ENCODE data around the gene KIAA1671. TPM values are rescaled to one million over a fixed set of nuclear protein-coding genes. Genes with fewer than 3 reads are reported as not detected.

KIAA1671 gene
- total and polyA plus RNA-seq, 2 of the 13 experiments (the other 11 are each of a cell fraction or from before 2014, with no cell fraction given), result 13.5 to 13.6 TPM

DNA sequence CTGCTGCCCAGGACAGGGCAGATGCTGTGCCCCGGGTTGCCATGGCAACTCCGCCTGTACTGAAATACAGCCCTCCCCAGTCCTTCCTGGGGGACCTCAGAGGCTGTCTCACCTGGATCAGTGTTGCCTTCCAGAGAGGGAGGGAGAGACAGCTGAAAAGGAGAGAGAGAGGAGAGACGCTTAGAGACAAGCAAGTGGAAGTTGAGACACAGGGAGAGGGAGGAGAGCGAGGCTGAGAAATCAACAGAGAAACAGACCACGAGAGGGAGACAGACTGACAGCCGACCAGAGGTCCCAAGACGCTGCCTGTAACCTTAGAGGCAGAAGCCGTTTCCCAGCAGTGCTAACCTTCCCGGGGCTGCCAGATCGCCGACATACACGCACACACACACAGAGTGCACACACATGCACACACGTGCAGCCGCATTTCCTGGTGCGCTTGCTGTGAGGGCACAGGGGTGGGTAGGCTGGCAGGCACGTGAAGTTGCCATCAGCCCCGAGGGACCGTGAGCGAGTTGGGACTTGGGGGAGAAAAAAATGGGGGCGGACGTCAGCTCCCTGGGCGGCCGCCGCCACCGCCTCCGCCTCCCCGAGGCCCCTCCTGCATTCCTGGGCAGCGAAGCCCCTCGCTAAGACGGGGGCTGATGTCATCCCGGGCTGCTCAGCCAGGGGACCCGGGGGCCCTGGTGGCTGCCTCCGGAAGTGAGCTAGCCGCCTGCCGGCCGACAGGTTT lies 158.5 kb downstream of the KIAA1671 start (continued):
- TF ChIP-seq, protein P1, sequence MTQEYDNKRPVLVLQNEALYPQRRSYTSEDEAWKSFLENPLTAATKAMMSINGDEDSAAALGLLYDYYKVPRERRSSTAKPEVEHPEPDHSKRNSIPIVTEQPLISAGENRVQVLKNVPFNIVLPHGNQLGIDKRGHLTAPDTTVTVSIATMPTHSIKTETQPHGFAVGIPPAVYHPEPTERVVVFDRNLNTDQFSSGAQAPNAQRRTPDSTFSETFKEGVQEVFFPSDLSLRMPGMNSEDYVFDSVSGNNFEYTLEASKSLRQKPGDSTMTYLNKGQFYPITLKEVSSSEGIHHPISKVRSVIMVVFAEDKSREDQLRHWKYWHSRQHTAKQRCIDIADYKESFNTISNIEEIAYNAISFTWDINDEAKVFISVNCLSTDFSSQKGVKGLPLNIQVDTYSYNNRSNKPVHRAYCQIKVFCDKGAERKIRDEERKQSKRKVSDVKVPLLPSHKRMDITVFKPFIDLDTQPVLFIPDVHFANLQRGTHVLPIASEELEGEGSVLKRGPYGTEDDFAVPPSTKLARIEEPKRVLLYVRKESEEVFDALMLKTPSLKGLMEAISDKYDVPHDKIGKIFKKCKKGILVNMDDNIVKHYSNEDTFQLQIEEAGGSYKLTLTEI (CRISPR knock-in tag; conservative IDR thresholded peaks at IDR 0.05), result no peak
- TF ChIP-seq ZNF567 (CRISPR knock-in tag; IDR thresholded peaks at IDR 0.05; ENCODE audit: borderline replicate concordance), result no peak
- TF ChIP-seq MLLT10 (CRISPR knock-in tag; IDR thresholded peaks at IDR 0.05), result no peak
- TF ChIP-seq ZBTB20 (CRISPR knock-in tag; IDR thresholded peaks at IDR 0.05; ENCODE audit: borderline replicate concordance, low read depth), result 0 out of 2 replicates have a peak, but pooled peaks have one; percentile 16
- no peak for TF ChIP-seq KAT2B (IDR thresholded peaks at IDR 0.05; ENCODE audit: borderline replicate concordance, low read depth, low read length)
- TF ChIP-seq, protein P2, sequence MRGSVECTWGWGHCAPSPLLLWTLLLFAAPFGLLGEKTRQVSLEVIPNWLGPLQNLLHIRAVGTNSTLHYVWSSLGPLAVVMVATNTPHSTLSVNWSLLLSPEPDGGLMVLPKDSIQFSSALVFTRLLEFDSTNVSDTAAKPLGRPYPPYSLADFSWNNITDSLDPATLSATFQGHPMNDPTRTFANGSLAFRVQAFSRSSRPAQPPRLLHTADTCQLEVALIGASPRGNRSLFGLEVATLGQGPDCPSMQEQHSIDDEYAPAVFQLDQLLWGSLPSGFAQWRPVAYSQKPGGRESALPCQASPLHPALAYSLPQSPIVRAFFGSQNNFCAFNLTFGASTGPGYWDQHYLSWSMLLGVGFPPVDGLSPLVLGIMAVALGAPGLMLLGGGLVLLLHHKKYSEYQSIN (CRISPR knock-in tag; IDR thresholded peaks at IDR 0.05; ENCODE audit: borderline replicate concordance), result no peak
- no peak; the same call in 1 of the 2 replicates for TF ChIP-seq KDM5A (IDR thresholded peaks at IDR 0.05; ENCODE audit: borderline replicate concordance, low read length)
- no peak for TF ChIP-seq DNMT1 (CRISPR knock-in tag; IDR thresholded peaks at IDR 0.05)
- TF ChIP-seq, protein P3, sequence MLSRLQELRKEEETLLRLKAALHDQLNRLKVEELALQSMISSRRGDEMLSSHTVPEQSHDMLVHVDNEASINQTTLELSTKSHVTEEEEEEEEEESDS (CRISPR knock-in tag; IDR thresholded peaks at IDR 0.05; ENCODE audit: borderline replicate concordance), result no peak
- TF ChIP-seq RBM22 (optimal IDR thresholded peaks at IDR 0.05; ENCODE audit: low read length), result no peak
- TF ChIP-seq, protein P4, sequence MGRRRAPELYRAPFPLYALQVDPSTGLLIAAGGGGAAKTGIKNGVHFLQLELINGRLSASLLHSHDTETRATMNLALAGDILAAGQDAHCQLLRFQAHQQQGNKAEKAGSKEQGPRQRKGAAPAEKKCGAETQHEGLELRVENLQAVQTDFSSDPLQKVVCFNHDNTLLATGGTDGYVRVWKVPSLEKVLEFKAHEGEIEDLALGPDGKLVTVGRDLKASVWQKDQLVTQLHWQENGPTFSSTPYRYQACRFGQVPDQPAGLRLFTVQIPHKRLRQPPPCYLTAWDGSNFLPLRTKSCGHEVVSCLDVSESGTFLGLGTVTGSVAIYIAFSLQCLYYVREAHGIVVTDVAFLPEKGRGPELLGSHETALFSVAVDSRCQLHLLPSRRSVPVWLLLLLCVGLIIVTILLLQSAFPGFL (CRISPR knock-in tag; IDR thresholded peaks at IDR 0.05), result no peak
- 0 out of 2 replicates have a peak, but pooled peaks have one; percentile 46 for TF ChIP-seq GFI1 (CRISPR knock-in tag; IDR thresholded peaks at IDR 0.05; ENCODE audit: borderline replicate concordance)
- TF ChIP-seq HOXA9 (CRISPR knock-in tag; IDR thresholded peaks at IDR 0.05; ENCODE audit: borderline replicate concordance), result no peak
- TF ChIP-seq ZNF564 (CRISPR knock-in tag; IDR thresholded peaks at IDR 0.05), result peak; percentile 54; the same call in 1 of the 2 replicates
- no peak for TF ChIP-seq HNF4A (CRISPR knock-in tag; IDR thresholded peaks at IDR 0.05)
- TF ChIP-seq, protein P5, sequence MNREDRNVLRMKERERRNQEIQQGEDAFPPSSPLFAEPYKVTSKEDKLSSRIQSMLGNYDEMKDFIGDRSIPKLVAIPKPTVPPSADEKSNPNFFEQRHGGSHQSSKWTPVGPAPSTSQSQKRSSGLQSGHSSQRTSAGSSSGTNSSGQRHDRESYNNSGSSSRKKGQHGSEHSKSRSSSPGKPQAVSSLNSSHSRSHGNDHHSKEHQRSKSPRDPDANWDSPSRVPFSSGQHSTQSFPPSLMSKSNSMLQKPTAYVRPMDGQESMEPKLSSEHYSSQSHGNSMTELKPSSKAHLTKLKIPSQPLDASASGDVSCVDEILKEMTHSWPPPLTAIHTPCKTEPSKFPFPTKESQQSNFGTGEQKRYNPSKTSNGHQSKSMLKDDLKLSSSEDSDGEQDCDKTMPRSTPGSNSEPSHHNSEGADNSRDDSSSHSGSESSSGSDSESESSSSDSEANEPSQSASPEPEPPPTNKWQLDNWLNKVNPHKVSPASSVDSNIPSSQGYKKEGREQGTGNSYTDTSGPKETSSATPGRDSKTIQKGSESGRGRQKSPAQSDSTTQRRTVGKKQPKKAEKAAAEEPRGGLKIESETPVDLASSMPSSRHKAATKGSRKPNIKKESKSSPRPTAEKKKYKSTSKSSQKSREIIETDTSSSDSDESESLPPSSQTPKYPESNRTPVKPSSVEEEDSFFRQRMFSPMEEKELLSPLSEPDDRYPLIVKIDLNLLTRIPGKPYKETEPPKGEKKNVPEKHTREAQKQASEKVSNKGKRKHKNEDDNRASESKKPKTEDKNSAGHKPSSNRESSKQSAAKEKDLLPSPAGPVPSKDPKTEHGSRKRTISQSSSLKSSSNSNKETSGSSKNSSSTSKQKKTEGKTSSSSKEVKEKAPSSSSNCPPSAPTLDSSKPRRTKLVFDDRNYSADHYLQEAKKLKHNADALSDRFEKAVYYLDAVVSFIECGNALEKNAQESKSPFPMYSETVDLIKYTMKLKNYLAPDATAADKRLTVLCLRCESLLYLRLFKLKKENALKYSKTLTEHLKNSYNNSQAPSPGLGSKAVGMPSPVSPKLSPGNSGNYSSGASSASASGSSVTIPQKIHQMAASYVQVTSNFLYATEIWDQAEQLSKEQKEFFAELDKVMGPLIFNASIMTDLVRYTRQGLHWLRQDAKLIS (CRISPR knock-in tag; IDR thresholded peaks at IDR 0.05), result no peak
- TF ChIP-seq ZNF670 (CRISPR knock-in tag; IDR thresholded peaks at IDR 0.05; ENCODE audit: borderline replicate concordance), result 0 out of 2 replicates have a peak, but pooled peaks have one; percentile 67
- TF ChIP-seq, protein P6, sequence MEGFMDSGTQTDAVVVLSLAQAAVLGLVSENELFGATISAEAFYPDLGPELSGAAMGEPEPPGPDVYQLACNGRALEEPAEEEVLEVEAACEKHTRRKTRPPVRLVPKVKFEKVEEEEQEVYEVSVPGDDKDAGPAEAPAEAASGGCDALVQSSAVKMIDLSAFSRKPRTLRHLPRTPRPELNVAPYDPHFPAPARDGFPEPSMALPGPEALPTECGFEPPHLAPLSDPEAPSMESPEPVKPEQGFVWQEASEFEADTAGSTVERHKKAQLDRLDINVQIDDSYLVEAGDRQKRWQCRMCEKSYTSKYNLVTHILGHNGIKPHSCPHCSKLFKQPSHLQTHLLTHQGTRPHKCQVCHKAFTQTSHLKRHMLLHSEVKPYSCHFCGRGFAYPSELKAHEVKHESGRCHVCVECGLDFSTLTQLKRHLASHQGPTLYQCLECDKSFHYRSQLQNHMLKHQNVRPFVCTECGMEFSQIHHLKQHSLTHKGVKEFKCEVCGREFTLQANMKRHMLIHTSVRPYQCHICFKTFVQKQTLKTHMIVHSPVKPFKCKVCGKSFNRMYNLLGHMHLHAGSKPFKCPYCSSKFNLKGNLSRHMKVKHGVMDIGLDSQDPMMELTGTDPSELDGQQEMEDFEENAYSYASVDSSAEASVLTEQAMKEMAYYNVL (CRISPR knock-in tag; IDR thresholded peaks at IDR 0.05; ENCODE audit: borderline replicate concordance), result 0 out of 2 replicates have a peak, but pooled peaks have one; percentile 48
